ENCODE results near the gene MFSD12. TPM values are rescaled to one million over a fixed set of nuclear protein-coding genes. Genes with fewer than 3 reads are reported as not detected.

The MFSD12 gene
- polyA plus RNA-seq, 3 donors = 44.0 to 93.7 (median 60.7) TPM

DNA sequence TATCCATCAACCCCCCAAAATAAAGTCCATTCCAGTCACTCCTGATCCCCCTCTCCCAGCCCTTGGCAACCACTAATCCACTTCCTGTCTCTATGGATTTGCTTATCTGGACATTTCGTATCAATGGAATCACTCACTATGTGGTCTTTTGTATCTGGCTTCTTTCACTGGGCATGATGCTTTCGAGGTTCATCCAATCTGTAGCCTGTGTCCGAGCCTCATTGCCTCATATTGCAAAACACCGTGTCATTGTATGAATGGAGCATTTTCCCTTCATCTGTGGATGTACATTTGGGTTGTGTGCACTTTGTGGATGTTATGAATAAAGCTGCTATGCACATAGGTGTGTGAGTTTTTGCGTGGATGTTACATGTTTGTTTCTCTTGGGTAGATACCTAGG lies 52.7 kb downstream of the MFSD12 start:
- no peak for DNase-seq (ENCODE audit: extremely low read depth in 1 of 11, low read depth in 9 of 11, low spot score in 4 of 11)

GRCh38 chr19:3503036-3503572 lies 54.3 kb downstream of the MFSD12 start:
- no peak for DNase-seq (ENCODE audit: extremely low read depth in 1 of 11, low read depth in 9 of 11, low spot score in 4 of 11)

DNA sequence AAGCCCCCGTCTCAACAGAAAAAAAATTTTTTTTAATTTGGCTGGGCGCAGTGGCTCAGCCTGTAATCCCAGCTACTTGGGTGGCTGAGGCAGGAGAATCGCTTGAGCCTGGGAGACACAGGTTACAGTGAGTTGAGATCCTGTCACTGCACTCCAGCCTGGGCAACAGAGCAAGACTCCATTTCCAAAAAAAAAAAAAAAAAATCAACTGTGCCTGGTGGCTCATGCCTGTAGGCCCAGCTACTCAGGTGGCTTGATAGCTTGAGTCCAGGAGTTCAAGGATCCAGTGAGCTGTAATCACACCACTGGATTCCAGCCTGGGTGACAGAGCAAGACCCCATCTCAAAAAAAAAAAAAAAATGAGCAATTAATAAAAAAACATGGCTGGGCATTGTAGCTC lies 55.6 kb downstream of the MFSD12 start:
- no peak for DNase-seq (ENCODE audit: extremely low read depth in 1 of 11, low read depth in 9 of 11, low spot score in 4 of 11)

- DNase-seq (ENCODE audit: extremely low read depth in 1 of 11, low read depth in 9 of 11, low spot score in 4 of 11) = peak; percentile 91 to 99 (median 94)
Measured at GRCh38 chr19:3500429-3501101, 56.8 kb downstream of the MFSD12 start, which contains the start of gene DOHH. Gene DOHH (minus strand): TSS chr19:3500674. CDS start chr19:3496814, 3,860 bp downstream.

DNA sequence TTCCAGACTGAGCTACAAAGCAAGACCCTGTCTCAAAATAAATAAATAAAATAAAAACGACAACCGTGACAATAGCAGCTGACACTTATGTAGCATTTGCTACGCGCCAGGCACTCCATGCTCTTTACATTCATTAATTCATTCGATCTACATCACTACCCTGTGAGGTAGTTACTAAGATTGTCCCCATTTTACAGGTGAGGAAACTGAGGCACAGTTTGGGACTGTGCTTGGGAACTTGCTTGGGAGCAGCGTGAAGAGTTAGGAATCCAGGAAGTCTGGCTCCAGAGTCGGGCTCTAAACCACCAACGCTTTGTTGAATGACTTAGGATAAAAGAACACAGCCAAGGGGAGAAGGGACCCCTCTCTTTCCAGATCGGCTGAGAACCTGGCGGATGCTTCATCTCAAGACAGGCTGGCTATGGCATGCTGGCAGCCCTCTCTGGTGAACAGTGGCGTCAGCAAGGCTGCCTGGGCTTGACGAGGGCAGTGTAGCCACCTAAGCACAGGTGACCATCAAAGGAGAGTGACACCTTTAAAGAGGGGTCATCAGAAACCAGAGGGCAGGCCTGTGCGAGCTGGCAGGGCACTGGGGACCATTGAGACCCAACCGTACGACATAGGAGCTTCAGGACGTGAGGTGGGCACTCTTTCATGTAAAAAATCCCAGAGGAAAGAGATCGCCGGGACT lies 57.5 kb downstream of the MFSD12 start:
- no peak for DNase-seq (ENCODE audit: extremely low read depth in 1 of 11, low read depth in 9 of 11, low spot score in 4 of 11)

DNA sequence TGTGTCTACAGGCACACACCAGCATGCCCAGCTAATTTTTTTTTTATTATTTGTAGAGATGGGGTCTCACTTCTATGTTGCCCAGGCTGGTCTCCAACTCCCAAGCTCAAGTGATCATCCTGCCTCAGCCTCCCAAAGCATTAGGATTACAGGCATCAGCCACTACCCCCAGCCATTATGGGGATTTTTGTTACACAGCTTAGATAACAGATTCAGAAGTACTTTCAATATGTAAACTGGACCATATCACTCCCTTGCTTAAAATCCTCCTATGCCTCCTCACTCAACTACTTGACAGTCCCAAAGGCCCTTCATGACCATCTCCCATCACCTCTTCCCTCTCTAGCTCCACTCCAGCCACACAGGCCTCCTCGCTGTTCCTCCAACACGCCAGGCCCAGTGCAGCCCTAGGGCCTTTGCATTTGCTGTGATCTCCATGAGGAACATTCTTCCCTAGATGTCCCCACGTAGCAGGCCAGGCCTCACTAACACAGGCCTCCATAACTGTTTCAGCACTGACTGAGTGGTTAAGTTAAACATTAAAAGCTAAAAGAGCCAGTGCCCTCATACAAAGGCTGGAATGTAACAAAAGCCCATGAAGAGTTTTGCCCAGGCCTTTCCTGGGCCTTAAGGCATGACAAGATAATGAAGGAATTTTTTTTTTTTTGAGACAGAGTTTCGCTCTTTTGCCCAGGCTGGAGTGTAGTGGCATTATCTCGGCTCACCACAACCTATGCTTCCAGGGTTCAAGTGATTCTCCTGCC lies 59.4 kb downstream of the MFSD12 start:
- no peak for DNase-seq (ENCODE audit: extremely low read depth in 1 of 11, low read depth in 9 of 11, low spot score in 4 of 11)

- DNase-seq (ENCODE audit: extremely low read depth in 1 of 11, low read depth in 9 of 11, low spot score in 4 of 11) = no peak
Measured at GRCh38 chr19:3496392-3497273, 60.8 kb downstream of the MFSD12 start.

DNA sequence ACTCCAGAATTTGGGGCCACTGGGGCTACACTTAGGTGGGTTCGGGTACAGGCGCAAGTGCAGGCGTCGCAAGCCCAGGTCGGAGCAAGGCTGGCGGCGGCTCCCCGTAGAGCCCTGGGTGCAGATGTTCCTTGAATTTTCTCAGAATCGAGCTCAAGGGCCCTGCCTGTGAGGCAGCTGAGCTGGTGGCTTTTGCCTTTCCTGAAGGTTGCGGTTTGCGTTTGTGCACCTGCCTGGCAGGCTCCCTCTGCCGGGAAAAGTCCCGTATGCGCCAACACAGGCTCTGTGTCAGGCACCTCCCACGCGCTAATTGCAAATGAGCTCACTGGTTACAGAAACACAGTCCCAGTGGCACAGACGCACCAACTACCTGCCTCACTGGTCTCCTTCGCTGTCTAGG lies 62.8 kb downstream of the MFSD12 start:
- DNase-seq (ENCODE audit: extremely low read depth in 1 of 11, low read depth in 9 of 11, low spot score in 4 of 11) = no peak

Other genes with a start within 250 kb of the MFSD12 start
- 10 to 100 TPM; 19.6 to 30.0 (median 28.3) TPM for gene NFIC, start 191.0 kb downstream of the MFSD12 start, polyA plus RNA-seq (ENCODE audit: insufficient read length in 3 of 3)
- gene SMIM24, start 77.1 kb downstream of the MFSD12 start, polyA plus RNA-seq (ENCODE audit: insufficient read length in 3 of 3) = 100 to 1,000 TPM; 440 to 614 (median 522) TPM
- gene SMIM44, start 74.1 kb downstream of the MFSD12 start, polyA plus RNA-seq (ENCODE audit: insufficient read length in 3 of 3) = under 1 TPM in 2 of 3 donors, not detected in 1; 0.22 to 0.74 TPM
- gene DOHH, start 56.9 kb downstream of the MFSD12 start, polyA plus RNA-seq (ENCODE audit: insufficient read length in 3 of 3) = 10 to 100 TPM in 1 of 3 donors, 1 to 10 TPM in 2; 5.4 to 11.8 (median 9.6) TPM
- 10 to 100 TPM; 41.8 to 65.0 (median 55.1) TPM for gene FZR1, start 51.3 kb downstream of the MFSD12 start, polyA plus RNA-seq (ENCODE audit: insufficient read length in 3 of 3)
- gene TEKTIP1, start 18.4 kb downstream of the MFSD12 start, polyA plus RNA-seq (ENCODE audit: insufficient read length in 3 of 3) = 10 to 100 TPM in 1 of 3 donors, 1 to 10 TPM in 2; 3.3 to 10.7 (median 6.5) TPM
- 10 to 100 TPM; 67.6 to 94.6 (median 91.9) TPM for gene HMG20B, start 15.4 kb upstream of the MFSD12 start, polyA plus RNA-seq (ENCODE audit: insufficient read length in 3 of 3)
- gene GIPC3, start 27.9 kb upstream of the MFSD12 start, polyA plus RNA-seq (ENCODE audit: insufficient read length in 3 of 3) = 1 to 10 TPM; 3.1 to 3.8 (median 3.6) TPM
- gene TBXA2R, start 49.3 kb upstream of the MFSD12 start, polyA plus RNA-seq (ENCODE audit: insufficient read length in 3 of 3) = 1 to 10 TPM; 2.2 to 4.2 (median 3.5) TPM
- gene CACTIN, start 69.2 kb upstream of the MFSD12 start, polyA plus RNA-seq (ENCODE audit: insufficient read length in 3 of 3) = 10 to 100 TPM; 17.5 to 30.8 (median 28.9) TPM
- 10 to 100 TPM; 19.7 to 30.2 (median 28.9) TPM for gene PIP5K1C, start 142.9 kb upstream of the MFSD12 start, polyA plus RNA-seq (ENCODE audit: insufficient read length in 3 of 3)
- gene TJP3, start 150.8 kb upstream of the MFSD12 start, polyA plus RNA-seq (ENCODE audit: insufficient read length in 3 of 3) = 10 to 100 TPM in 2 of 3 donors, 1 to 10 TPM in 1; 8.3 to 14.8 (median 11.1) TPM
- gene APBA3, start 204.1 kb upstream of the MFSD12 start, polyA plus RNA-seq (ENCODE audit: insufficient read length in 3 of 3) = 10 to 100 TPM; 11.7 to 21.0 (median 18.5) TPM
- 10 to 100 TPM; 26.4 to 46.6 (median 42.0) TPM for gene MRPL54, start 205.1 kb upstream of the MFSD12 start, polyA plus RNA-seq (ENCODE audit: insufficient read length in 3 of 3)
- not detected for gene RAX2, start 214.6 kb upstream of the MFSD12 start, polyA plus RNA-seq (ENCODE audit: insufficient read length in 3 of 3)
- gene MATK, start 228.8 kb upstream of the MFSD12 start, polyA plus RNA-seq (ENCODE audit: insufficient read length in 3 of 3) = 1 to 10 TPM in 1 of 3 donors, under 1 TPM in 2; 0.88 to 1.9 (median 0.90) TPM

Data from renal cortex interstitium (tissue), 11 donors.